Mesothelial cell of epicardium (in vitro differentiated cells): ENCODE results near the gene WBP2NL. TPM values are rescaled to one million over a fixed set of nuclear protein-coding genes. Genes with fewer than 3 reads are reported as not detected.

Experiments
- DNase-seq, 2 experiments: peaks; one replicate each; pipeline ENCODE4 v3.0.0; 2021; ENCODE audit warnings: low spot score in 2 of 2; ENCODE audit not compliant: unreplicated experiment in 2 of 2
- H3K27ac Mint-ChIP-seq: 2 replicates; pipeline ENCODE4 v1.8.0; 2021; ENCODE audit warnings: mixed read lengths
- H3K27me3 Mint-ChIP-seq: 2 replicates; pipeline ENCODE4 v1.8.0; 2021; ENCODE audit warnings: low read depth, mixed read lengths
- H3K36me3 Mint-ChIP-seq: 2 replicates; pipeline ENCODE4 v1.8.0; 2021; ENCODE audit warnings: mixed read lengths
- H3K4me1 Mint-ChIP-seq: 2 replicates; pipeline ENCODE4 v1.8.0; 2021; ENCODE audit warnings: mixed read lengths
- H3K4me3 Mint-ChIP-seq: 2 replicates; pipeline ENCODE4 v1.8.0; 2021; ENCODE audit warnings: mild to moderate bottlenecking, moderate library complexity, mixed read lengths
- H3K9me3 Mint-ChIP-seq: 2 replicates; pipeline ENCODE4 v1.8.0; 2021; ENCODE audit warnings: mixed read lengths
- CTCF ChIP-seq: fragments of 200-600 bp; sonication (generic); IDR thresholded peaks from one replicate; pipeline ENCODE4 v1.5.0; 2021; ENCODE audit warnings: antibody characterized with exemption; ENCODE audit not compliant: unreplicated experiment
- total RNA-seq: library from RNA; stranded (reverse); gene quantifications from 3 replicates; pipeline ENCODE4 v1.2.1, GENCODE V29; 2021

WBP2NL gene
- total RNA-seq, 1 donor from 2014 or later = not detected

DNA sequence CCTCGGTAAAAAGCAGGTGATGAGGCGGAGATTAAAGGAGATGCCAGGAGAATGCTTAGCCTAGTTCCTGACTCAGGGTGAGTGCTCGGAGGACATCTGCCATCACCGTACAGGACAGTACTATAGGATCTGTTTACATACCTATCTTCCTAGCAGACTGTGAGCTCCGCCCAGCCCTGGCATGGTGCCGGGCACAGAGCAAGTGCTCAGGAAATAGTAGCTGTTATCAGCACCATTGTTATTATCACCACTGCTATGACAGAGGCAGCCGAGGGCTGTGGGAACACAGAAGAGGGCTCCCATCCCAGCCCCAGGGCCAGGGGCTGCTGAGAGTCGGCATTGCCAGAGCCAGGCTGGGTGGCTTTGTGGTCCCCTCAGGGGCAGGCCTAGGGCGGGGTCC, 30.0 kb upstream of the WBP2NL start:
- no peak for DNase-seq
- no peak for TF ChIP-seq CTCF
- peaks cover 20% of the 10 kb centered on the region for H3K27me3 Mint-ChIP-seq
- no peak overlapping the region for H3K27ac Mint-ChIP-seq
- no peaks in the 10 kb centered on the region for H3K36me3 Mint-ChIP-seq
- no peaks in the 10 kb centered on the region for H3K4me1 Mint-ChIP-seq
- H3K4me3 Mint-ChIP-seq = no peak overlapping the region
- no peaks in the 10 kb centered on the region for H3K9me3 Mint-ChIP-seq

DNA sequence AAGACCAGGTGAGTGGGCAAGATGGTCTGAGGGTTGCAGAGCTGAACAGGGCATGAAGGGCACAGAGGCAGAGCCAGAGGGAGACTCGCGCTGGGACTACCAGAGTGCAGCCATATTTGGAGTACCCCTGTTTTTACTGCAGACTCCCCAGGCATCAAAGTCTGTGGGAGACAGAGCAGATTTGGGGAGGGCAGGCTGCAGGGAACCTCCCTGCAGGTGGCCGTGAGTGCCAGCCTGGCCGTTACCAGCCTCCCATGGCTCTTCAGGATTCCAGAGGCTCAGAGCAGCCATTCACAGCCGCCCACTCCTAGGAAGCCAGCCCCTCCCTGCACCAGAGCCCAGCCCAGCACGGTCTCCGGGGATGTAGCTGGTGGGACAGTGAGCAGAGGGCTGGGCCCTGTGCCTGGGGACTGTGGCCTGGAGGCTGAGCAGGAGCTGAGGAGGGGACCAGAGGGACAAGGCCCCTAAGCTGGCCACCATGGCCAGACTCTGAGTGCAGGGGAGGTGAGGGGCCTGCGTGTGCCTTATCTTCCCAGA, 29.4 kb upstream of the WBP2NL start, which contains the start of gene SEPTIN3:
TSS of gene SEPTIN3 (plus strand) at position 334 of the 537 bp plus-strand sequence. CDS start 2,050 bp downstream, outside the sequence.
- Mint-ChIP-seq H3K27ac (no peak within 1 kb of the TSS), H3K4me1 (no peaks in the 10 kb centered on the region), H3K27me3 (peaks cover 23% of the 10 kb centered on the region), H3K36me3 (no peaks in the 10 kb centered on the region), H3K9me3 (no peaks in the 10 kb centered on the region), H3K4me3 (no peak within 1 kb of the TSS)
- DNase-seq = no peak
- no peak for TF ChIP-seq CTCF

DNA sequence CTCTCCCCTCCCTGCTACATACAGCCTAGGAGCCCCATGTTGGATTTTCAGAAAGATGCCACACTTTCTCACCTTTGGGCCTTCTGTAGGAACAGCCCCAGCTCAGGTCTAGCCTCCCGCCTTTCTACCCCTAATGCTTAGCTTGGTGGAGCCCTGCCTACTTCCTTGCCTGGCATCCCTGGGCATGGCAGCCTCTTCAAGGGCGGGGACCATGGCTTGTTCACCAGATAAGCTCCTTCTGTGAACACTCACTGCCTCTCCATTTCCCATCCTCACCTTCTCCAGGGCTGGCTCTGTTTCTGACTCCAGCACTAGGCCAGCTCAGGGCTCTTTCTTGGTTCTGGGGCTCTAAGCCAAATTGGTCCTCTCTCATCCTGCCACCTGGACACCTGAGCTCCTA, 28.0 kb upstream of the WBP2NL start:
- no peak overlapping the region for H3K4me3 Mint-ChIP-seq
- DNase-seq = no peak
- no peaks in the 10 kb centered on the region for H3K9me3 Mint-ChIP-seq
- no peaks in the 10 kb centered on the region for H3K36me3 Mint-ChIP-seq
- no peak for TF ChIP-seq CTCF
- no peak overlapping the region for H3K27ac Mint-ChIP-seq
- no peaks in the 10 kb centered on the region for H3K4me1 Mint-ChIP-seq
- peaks cover 37% of the 10 kb centered on the region for H3K27me3 Mint-ChIP-seq

DNA sequence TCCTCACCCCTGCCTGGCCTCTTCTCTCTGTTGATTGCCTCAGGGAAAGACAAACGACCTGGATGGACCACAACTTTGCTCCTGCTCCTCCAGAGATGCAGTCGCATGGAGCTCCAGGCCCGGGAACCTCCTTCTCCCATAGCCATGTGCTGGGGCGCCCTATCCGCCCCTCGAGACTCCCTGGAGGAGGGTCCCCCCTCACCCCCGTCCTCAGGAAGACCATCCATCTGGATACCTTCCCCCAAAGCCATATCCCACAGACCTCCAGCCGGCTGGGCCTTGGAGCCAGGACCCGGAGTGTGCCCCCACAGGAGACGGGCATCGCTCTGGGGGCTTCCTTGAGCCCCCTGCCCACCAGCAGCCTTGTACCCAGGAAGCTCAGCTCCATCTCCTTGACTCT, 27.2 kb upstream of the WBP2NL start:
- Mint-ChIP-seq H3K4me1 (peaks cover 5% of the 10 kb centered on the region), H3K27ac (no peak overlapping the region), H3K27me3 (peaks cover 44% of the 10 kb centered on the region), H3K9me3 (no peaks in the 10 kb centered on the region), H3K4me3 (no peak overlapping the region), H3K36me3 (no peaks in the 10 kb centered on the region)
- DNase-seq = no peak
- no peak for TF ChIP-seq CTCF

- H3K4me3 Mint-ChIP-seq = peak overlapping the region; percentile 60
- no peaks in the 10 kb centered on the region for H3K9me3 Mint-ChIP-seq
These were observed 23.8 kb upstream of the WBP2NL start for GRCh38 chr22:41974691-41975290.

More at GRCh38 chr22:41974691-41975290, 23.8 kb upstream of the WBP2NL start:
- H3K27ac Mint-ChIP-seq = no peak overlapping the region
- no peak for DNase-seq
- peaks cover 73% of the 10 kb centered on the region for H3K27me3 Mint-ChIP-seq
- H3K36me3 Mint-ChIP-seq = no peaks in the 10 kb centered on the region
- no peak for TF ChIP-seq CTCF
- H3K4me1 Mint-ChIP-seq = peaks cover 9% of the 10 kb centered on the region
